K562 (cell line): Measurements from ENCODE around the gene PMEPA1. TPM values are rescaled to one million over a fixed set of nuclear protein-coding genes. Genes with fewer than 3 reads are reported as not detected.

Experiments
- ATAC-seq: fragments of 200-7000 bp; cut with Tn5 transposase; 3 replicates; pipeline ENCODE4 v1.9.1; 2020; ENCODE audit warnings: moderate library complexity
- BruUV-seq: library from RNA; stranded (reverse); fragments of 400-500 nt; replicated peaks from 2 replicates; lab custom pipeline; 2021; lab: Mats Ljungman, UMichigan
- CTCF ChIA-PET: fragments of 300-600 bp; formaldehyde crosslinking; extraction: SDS; loops from one replicate; lab custom pipeline; 2021; ENCODE audit warnings: low intra/inter-chr PET ratio; lab: Yijun Ruan, JAX
- POLR2A ChIA-PET: fragments of 300-600, 350-650 bp; sonication (Branson Sonifier 250); formaldehyde crosslinking; extraction: SDS; loops from one replicate; lab custom pipeline; 2021; ENCODE audit warnings: antibody characterized with exemption, inconsistent platforms; lab: Yijun Ruan, JAX
- DNase-seq, 4 experiments: peaks; one replicate each; pipeline versions ENCODE4 v3.0.0 to v3.0.0-alpha.2; 2011 to 2018; ENCODE audit warnings: low spot score in 3 of 4, mixed read lengths in 3 of 4; ENCODE audit errors: extremely low read depth in 1 of 4
- FAIRE-seq: peaks from 2 replicates; lab custom pipeline; 2011; peaks lifted over from hg19 to GRCh38; lab: Jason Lieb, UNC
- H2AFZ ChIP-seq: 2 replicates; pipeline ENCODE4 v1.6.0; 2011; ENCODE audit warnings: low read depth, low read length, control low read depth, inconsistent platforms
- H3K27ac ChIP-seq: fragments of 200-600 bp; 3 replicates; pipeline ENCODE4 v1.8.0; 2011; ENCODE audit warnings: low read depth, mild to moderate bottlenecking, control low read depth, inconsistent platforms, low read length, moderate library complexity, mixed read lengths; ENCODE audit errors: extremely low read depth
- H3K27me3 ChIP-seq, 2 experiments: fragments of 300-600 bp in 1 of 2; 2 replicates in 1 of 2; 3 replicates in 1 of 2; pipeline versions ENCODE4 v1.6.0 to v1.8.0; 2011; ENCODE audit warnings: inconsistent platforms in 2 of 2, low read length in 2 of 2, mild to moderate bottlenecking in 1 of 2, mixed read lengths in 1 of 2, moderate library complexity in 1 of 2; ENCODE audit not compliant: control insufficient read depth in 2 of 2, insufficient read depth in 2 of 2
- H3K36me3 ChIP-seq: fragments of 300-600 bp; 3 replicates; pipeline ENCODE4 v1.8.0; 2011; ENCODE audit warnings: mild to moderate bottlenecking, low read length, inconsistent platforms; ENCODE audit not compliant: control insufficient read depth, insufficient read depth
- H3K4me1 ChIP-seq, 2 experiments: fragments of 200-600 bp in 1 of 2; replicated peaks in 1 of 2; 2 replicates in 1 of 2; 3 replicates in 1 of 2; pipeline versions ENCODE4 v1.5.1 to v1.8.0; 2011; ENCODE audit warnings: inconsistent platforms in 2 of 2, low read length in 2 of 2, mild to moderate bottlenecking in 1 of 2, mixed read lengths in 1 of 2, moderate library complexity in 1 of 2; ENCODE audit not compliant: control insufficient read depth in 2 of 2, insufficient read depth in 2 of 2
- H3K4me2 ChIP-seq: 2 replicates; pipeline ENCODE4 v1.6.1; 2011; ENCODE audit warnings: low read length, control low read depth, inconsistent platforms, mixed read lengths; ENCODE audit not compliant: insufficient read depth
- H3K4me3 ChIP-seq: fragments of 200-600 bp; sonication (generic), shearing (Covaris generic); 2 replicates; pipeline ENCODE4 v1.5.1; 2016; ENCODE audit warnings: control low read depth, inconsistent platforms
- H3K79me2 ChIP-seq: fragments of 200-600 bp; 3 replicates; pipeline ENCODE4 v1.8.0; 2011; ENCODE audit warnings: low read length, inconsistent platforms; ENCODE audit not compliant: control insufficient read depth, insufficient read depth
- H3K9ac ChIP-seq, 2 experiments: 2 replicates each; pipeline versions ENCODE4 v1.6.0 to v1.6.1; 2011; ENCODE audit warnings: low read depth in 2 of 2, low read length in 2 of 2, control low read depth in 1 of 2, inconsistent platforms in 1 of 2, mild to moderate bottlenecking in 1 of 2, mixed read lengths in 1 of 2; ENCODE audit not compliant: insufficient read depth in 1 of 2
- H3K9me1 ChIP-seq: one replicate; pipeline ENCODE4 v1.6.0; 2011; ENCODE audit warnings: inconsistent platforms, mild to moderate bottlenecking, low read length, moderate library complexity; ENCODE audit not compliant: control insufficient read depth, insufficient read depth
- H3K9me3 ChIP-seq: replicated peaks from 2 replicates; pipeline ENCODE4 v1.5.1; 2011; ENCODE audit warnings: low read depth, low read length, inconsistent platforms; ENCODE audit not compliant: control insufficient read depth, insufficient read depth
- H4K20me1 ChIP-seq: replicated peaks from 2 replicates; pipeline ENCODE4 v1.6.1; 2011; ENCODE audit warnings: low read length, inconsistent platforms, mixed read lengths; ENCODE audit not compliant: control insufficient read depth, insufficient read depth
- ELF1 ChIP-seq: fragments of 200-800 bp; sonication (Bioruptor generic); IDR thresholded peaks from 2 replicates; pipeline ENCODE4 v1.6.1; 2016; ENCODE audit warnings: missing genetic modification characterization, missing compliant biosample characterization
- IFI16 ChIP-seq: fragments of 250-450 bp; sonication (Bioruptor Pico); IDR thresholded peaks from 2 replicates; pipeline ENCODE4 v2.1.2; 2022; ENCODE audit warnings: mild to moderate bottlenecking, inconsistent platforms
- MCM3 ChIP-seq: fragments of 450-650 bp; IDR thresholded peaks from 2 replicates; pipeline ENCODE4 v1.6.1; 2016
- POLR2B ChIP-seq: fragments of 450-650 bp; IDR thresholded peaks from 2 replicates; pipeline ENCODE4 v1.6.1; 2018; ENCODE audit warnings: low read depth; ENCODE audit not compliant: partially characterized antibody
- PTTG1 ChIP-seq: fragments of 450-650 bp; IDR thresholded peaks from 2 replicates; pipeline ENCODE4 v1.6.1; 2016; ENCODE audit warnings: low read depth, mild to moderate bottlenecking, missing genetic modification characterization, missing compliant biosample characterization
- RUNX1 ChIP-seq: sonication (generic); IDR thresholded peaks from 2 replicates; pipeline ENCODE4 v1.6.1; 2016; ENCODE audit warnings: antibody characterized with exemption, low read depth
- ZNF384 ChIP-seq: IDR thresholded peaks from 2 replicates; pipeline ENCODE4 v1.6.1; 2012; ENCODE audit warnings: low read depth, low read length, improper control_type of control experiment
- ZNF586 ChIP-seq: fragments of 450-650 bp; formaldehyde crosslinking; conservative IDR thresholded peaks from 2 replicates; pipeline ENCODE4 v1.4.0; 2020; ENCODE audit warnings: mild to moderate bottlenecking, moderate library complexity
- ZSCAN32 ChIP-seq: fragments of 450-650 bp; formaldehyde crosslinking; IDR thresholded peaks from 2 replicates; pipeline ENCODE4 v1.4.0; 2020; ENCODE audit warnings: mild to moderate bottlenecking, moderate library complexity
- WGBS: fragments of 100-300 bp; shearing (Covaris generic); methylation state at CpG from one replicate; pipeline ENCODE4 v1.1.6; 2016; ENCODE audit warnings: low coverage, mixed read lengths; ENCODE audit not compliant: insufficient coverage; ENCODE audit errors: missing lambda C conversion rate; 5-methylcytosine and 5-hydroxymethylcytosine counted together
- in situ Hi-C: fragments of 300-500 bp; cut with MboI; formaldehyde crosslinking; loops from 4 replicates; pipeline ENCODE4 v1.15.0; 2018; ENCODE audit warnings: inconsistent platforms, mixed read lengths
- intact Hi-C: fragments of 100-400 bp; cut with micrococcal nuclease; formaldehyde crosslinking; loops from 2 replicates; pipeline ENCODE4 v1.14.2; 2022
- polyA plus RNA-seq, 8 experiments: library from polyadenylated mRNA; depleted of rRNA in 4 of 8; stranded (reverse) in 5 of 8; unstranded in 3 of 8; fragments of >200 nt; fragmentation: Nextera tagmentation in 2 of 8; fragmentation: Illumina TruSeq in 1 of 8; extraction: Ambion mirVana in 2 of 8; extraction: Trizol in 1 of 8; gene quantifications; 2 replicates each; pipeline versions ENCODE4 v1.2.1 to v1.2.3, GENCODE V29; 2011 to 2014; ENCODE audit warnings: inconsistent platforms in 1 of 8, missing spikeins in 1 of 8
- total RNA-seq, 7 experiments: library from RNA; depleted of rRNA in 6 of 7; stranded (reverse); fragments of >200 nt in 6 of 7; fragmentation: Illumina TruSeq in 2 of 7; extraction: Trizol in 2 of 7; gene quantifications; 2 replicates each; pipeline versions ENCODE4 v1.2.1 to v1.2.3, GENCODE V29; 2011 to 2021; ENCODE audit warnings: low replicate concordance in 1 of 7

Gene PMEPA1
- total and polyA plus RNA-seq, 9 of the 15 experiments (the other 6 are each of a cell fraction or from before 2014, with no cell fraction given), result 0.16 TPM; not detected in 8

- H3K79me2 ChIP-seq, result no peaks in the 10 kb centered on the region
- H3K9me1 ChIP-seq, result no peaks in the 10 kb centered on the region
- ATAC-seq (no peak), DNase-seq (no peak), FAIRE-seq (no peak)
- no peaks in the 10 kb centered on the region for H4K20me1 ChIP-seq
- no peak for TF ChIP-seq ELF1 (tag)
- no peak for TF ChIP-seq RUNX1
- H3K27me3 ChIP-seq, result peaks cover 0 to 26% of the 10 kb centered on the region in 2 experiments; a peak in 3 of 5 replicates
- in situ Hi-C loops (no loop called here), intact Hi-C loops (no loop called here)
- H3K4me2 ChIP-seq, result no peak overlapping the region
- ChIA-PET POLR2A (no interaction called here), CTCF (no interaction called here)
- no peaks in the 10 kb centered on the region for H3K36me3 ChIP-seq
- H2AFZ ChIP-seq, result no peak overlapping the region
- no peak overlapping the region for H3K9ac ChIP-seq
- no peak overlapping the region for H3K4me3 ChIP-seq
- H3K27ac ChIP-seq, result no peak overlapping the region
- 5% methylated on average over 5 of the region's 6 CpGs for WGBS
- BruUV-seq, result no TSS peak
- no peaks in the 10 kb centered on the region for H3K9me3 ChIP-seq
- no peaks in the 10 kb centered on the region; a peak in 1 of 5 replicates for H3K4me1 ChIP-seq
Measured at GRCh38 chr20:57734754-57735153, 24.9 kb upstream of the PMEPA1 start.

- no peaks in the 10 kb centered on the region for H3K36me3 ChIP-seq
- H3K27me3 ChIP-seq, result peaks cover 0 to 34% of the 10 kb centered on the region in 2 experiments; a peak in 3 of 5 replicates
- H3K27ac ChIP-seq, result no peak overlapping the region
- H4K20me1 ChIP-seq, result no peaks in the 10 kb centered on the region
- BruUV-seq, result no TSS peak
- no peak for DNase-seq
- CTCF ChIA-PET, result no interaction called here
- no peaks in the 10 kb centered on the region for H3K9me3 ChIP-seq
- no peak overlapping the region for H2AFZ ChIP-seq
- H3K4me2 ChIP-seq, result no peak overlapping the region
- H3K9ac ChIP-seq, result no peak overlapping the region
- H3K4me1 ChIP-seq, result no peaks in the 10 kb centered on the region
- WGBS, result 0% methylated on average over 4 of the region's 4 CpGs
- H3K4me3 ChIP-seq, result no peak overlapping the region
- TF ChIP-seq PTTG1 (tag) (no peak), ZNF384 (no peak), MCM3 (no peak), ZNF586 (no peak), IFI16 (no peak), ZSCAN32 (CRISPR knock-in tag) (no peak), POLR2B (no peak)
- TF ChIP-seq, all 486 proteins: peak for 0
- no peak for ATAC-seq
- H3K9me1 ChIP-seq, result no peaks in the 10 kb centered on the region
- in situ Hi-C loops, result no loop called here
- FAIRE-seq, result no peak
- intact Hi-C loops, result no loop called here
- POLR2A ChIA-PET, result no interaction called here
- no peaks in the 10 kb centered on the region for H3K79me2 ChIP-seq
Measured at GRCh38 chr20:57732226-57732625, 22.4 kb upstream of the PMEPA1 start.
